ENCODE measurements around the gene ANKRD17. TPM values are rescaled to one million over a fixed set of nuclear protein-coding genes. Genes with fewer than 3 reads are reported as not detected.

Gene ANKRD17
- total RNA-seq, 1 donor from 2014 or later, result 87.9 TPM

- Mint-ChIP-seq H3K27ac (ENCODE audit: unreplicated experiment) (no peak overlapping the region), H3K9me3 (no peaks in the 10 kb centered on the region), H3K4me3 (no peak overlapping the region), H3K36me3 (ENCODE audit: low read depth) (peaks cover 11% of the 10 kb centered on the region), H3K4me1 (peaks cover 28% of the 10 kb centered on the region), H3K27me3 (ENCODE audit: low read depth) (no peaks in the 10 kb centered on the region)
- no peak for DNase-seq (ENCODE audit: low read depth, low spot score)
- no peak for TF ChIP-seq CTCF (conservative IDR thresholded peaks at IDR 0.05)
Measured at GRCh38 chr4:73251384-73251783, 7.2 kb downstream of the ANKRD17 start.

GRCh38 chr4:73250642-73251041, 8.0 kb downstream of the ANKRD17 start:
- peak overlapping the region; percentile 25 for H3K4me3 Mint-ChIP-seq
- peaks cover 11% of the 10 kb centered on the region for H3K36me3 Mint-ChIP-seq (ENCODE audit: low read depth)
- H3K4me1 Mint-ChIP-seq, result peaks cover 28% of the 10 kb centered on the region
- H3K27ac Mint-ChIP-seq (ENCODE audit: unreplicated experiment), result no peak overlapping the region
- no peaks in the 10 kb centered on the region for H3K27me3 Mint-ChIP-seq (ENCODE audit: low read depth)
- no peaks in the 10 kb centered on the region for H3K9me3 Mint-ChIP-seq
- TF ChIP-seq CTCF (conservative IDR thresholded peaks at IDR 0.05), result no peak
- no peak for DNase-seq (ENCODE audit: low read depth, low spot score)

DNA sequence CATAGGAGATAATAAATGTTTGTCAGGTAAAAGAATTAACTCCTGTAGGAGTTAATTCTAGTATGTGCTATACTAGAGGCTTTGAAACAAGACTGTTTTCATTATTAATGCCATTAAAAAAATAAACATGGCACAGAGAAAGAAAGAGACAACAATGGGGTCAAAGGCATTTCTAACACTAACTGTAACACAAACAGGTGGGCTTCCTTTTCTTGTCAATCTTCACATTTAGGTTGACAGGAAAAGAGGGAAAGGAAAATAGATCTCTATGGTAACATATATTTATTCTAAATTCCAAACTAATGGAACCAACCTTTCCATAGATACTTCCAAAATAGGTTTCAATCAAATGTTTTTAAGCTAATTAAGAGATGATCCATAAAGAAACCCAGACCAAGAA, 9.8 kb downstream of the ANKRD17 start:
- peaks cover 18% of the 10 kb centered on the region for H3K4me1 Mint-ChIP-seq
- no peaks in the 10 kb centered on the region for H3K27me3 Mint-ChIP-seq (ENCODE audit: low read depth)
- H3K4me3 Mint-ChIP-seq, result no peak overlapping the region
- H3K36me3 Mint-ChIP-seq (ENCODE audit: low read depth), result peaks cover 15% of the 10 kb centered on the region
- no peak for TF ChIP-seq CTCF (conservative IDR thresholded peaks at IDR 0.05)
- H3K9me3 Mint-ChIP-seq, result no peaks in the 10 kb centered on the region
- no peak overlapping the region for H3K27ac Mint-ChIP-seq (ENCODE audit: unreplicated experiment)
- DNase-seq (ENCODE audit: low read depth, low spot score), result no peak

DNA sequence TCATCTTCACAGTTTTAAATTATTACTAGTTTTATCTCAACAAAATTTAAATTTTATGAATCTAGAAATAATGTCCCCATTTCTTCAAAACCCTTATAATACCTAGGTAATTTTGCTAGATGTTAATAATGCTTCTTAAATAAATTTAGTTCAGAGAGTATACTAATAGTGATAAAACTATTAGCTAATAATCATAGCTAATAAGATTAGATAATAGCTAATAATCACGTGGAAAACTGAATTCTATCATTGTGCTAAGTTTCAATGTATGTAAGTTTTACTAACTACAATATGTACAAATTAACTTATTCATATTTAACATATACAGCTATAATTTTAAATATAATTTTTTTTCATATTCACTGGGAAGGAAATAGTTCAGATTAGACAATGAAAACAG, 10.2 kb downstream of the ANKRD17 start:
- H3K36me3 Mint-ChIP-seq (ENCODE audit: low read depth), result peaks cover 15% of the 10 kb centered on the region
- H3K9me3 Mint-ChIP-seq, result no peaks in the 10 kb centered on the region
- no peak for TF ChIP-seq CTCF (conservative IDR thresholded peaks at IDR 0.05)
- H3K4me1 Mint-ChIP-seq, result peaks cover 18% of the 10 kb centered on the region
- no peak for DNase-seq (ENCODE audit: low read depth, low spot score)
- no peaks in the 10 kb centered on the region for H3K27me3 Mint-ChIP-seq (ENCODE audit: low read depth)
- H3K4me3 Mint-ChIP-seq, result no peak overlapping the region
- H3K27ac Mint-ChIP-seq (ENCODE audit: unreplicated experiment), result no peak overlapping the region

DNA sequence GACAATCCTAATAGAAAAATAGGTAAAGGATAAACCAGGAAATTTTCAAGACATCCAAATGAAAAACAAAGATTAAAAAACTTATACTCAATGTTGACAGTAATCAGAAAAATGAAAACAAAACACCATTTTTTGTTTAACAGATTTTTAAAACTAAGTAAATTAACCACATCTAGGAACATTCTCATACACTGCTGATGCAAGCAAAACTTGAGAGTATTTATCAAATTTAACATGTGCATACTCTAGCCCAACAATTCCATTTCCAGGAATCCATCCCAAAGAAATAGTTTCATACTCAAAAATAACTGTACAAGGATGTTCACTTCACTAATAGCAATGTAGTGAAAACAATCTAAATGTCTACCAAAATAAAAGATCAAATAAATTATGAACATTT, 11.5 kb downstream of the ANKRD17 start:
- H3K9me3 Mint-ChIP-seq, result peaks cover 2% of the 10 kb centered on the region
- no peak overlapping the region for H3K27ac Mint-ChIP-seq (ENCODE audit: unreplicated experiment)
- peaks cover 22% of the 10 kb centered on the region for H3K4me1 Mint-ChIP-seq
- TF ChIP-seq CTCF (conservative IDR thresholded peaks at IDR 0.05), result no peak
- no peak overlapping the region for H3K4me3 Mint-ChIP-seq
- H3K36me3 Mint-ChIP-seq (ENCODE audit: low read depth), result peaks cover 18% of the 10 kb centered on the region
- DNase-seq (ENCODE audit: low read depth, low spot score), result no peak
- H3K27me3 Mint-ChIP-seq (ENCODE audit: low read depth), result no peaks in the 10 kb centered on the region

- Mint-ChIP-seq H3K4me1 (peaks cover 22% of the 10 kb centered on the region), H3K27me3 (ENCODE audit: low read depth) (no peaks in the 10 kb centered on the region), H3K4me3 (no peak overlapping the region), H3K27ac (ENCODE audit: unreplicated experiment) (no peak overlapping the region), H3K9me3 (peaks cover 2% of the 10 kb centered on the region), H3K36me3 (ENCODE audit: low read depth) (peaks cover 18% of the 10 kb centered on the region)
- TF ChIP-seq CTCF (conservative IDR thresholded peaks at IDR 0.05), result no peak
- DNase-seq (ENCODE audit: low read depth, low spot score), result no peak
Measured at GRCh38 chr4:73245955-73246354, 12.6 kb downstream of the ANKRD17 start.
